Naive thymus-derived CD4-positive, alpha-beta T cell (primary cell): ENCODE data around the gene MRPS35. TPM values are rescaled to one million over a fixed set of nuclear protein-coding genes. Genes with fewer than 3 reads are reported as not detected.

Experiments used
- ATAC-seq: fragments of 150-1000 bp; cut with Tn5 transposase; 2 replicates; pipeline ENCODE4 v1.10.0; 2021; ENCODE audit warnings: mild to moderate bottlenecking, moderate library complexity
- CTCF ChIA-PET: fragments of 350-600 bp; sonication (Branson Sonifier 250); formaldehyde crosslinking; loops from one replicate; lab custom pipeline; 2021; ENCODE audit warnings: antibody characterized with exemption; lab: Charles Lee
- POLR2A ChIA-PET: fragments of 350-600 bp; sonication (Branson Sonifier 250); formaldehyde crosslinking; loops from one replicate; lab custom pipeline; 2021; ENCODE audit warnings: antibody characterized with exemption, inconsistent platforms; lab: Charles Lee
- DNase-seq, 9 donors: peaks; one replicate each; pipeline versions ENCODE4 v3.0.0 to v3.0.0-alpha.2; 2020 to 2022; ENCODE audit warnings: mixed read lengths in 1 of 9
- H3K27ac ChIP-seq: one replicate; pipeline ENCODE4 v1.7.0; 2013; ENCODE audit warnings: mild to moderate bottlenecking, low read depth, low read length, moderate library complexity
- H3K27me3 ChIP-seq, 2 donors: one replicate each; pipeline ENCODE4 v1.7.0; 2013; ENCODE audit warnings: low read length in 2 of 2, mild to moderate bottlenecking in 2 of 2, moderate library complexity in 2 of 2; ENCODE audit not compliant: control insufficient read depth in 2 of 2, insufficient read depth in 2 of 2
- H3K36me3 ChIP-seq, 3 experiments: 1 replicate in 2 of 3; 2 replicates in 1 of 3; pipeline ENCODE4 v1.7.0; 2013; ENCODE audit warnings: low read length in 3 of 3, mild to moderate bottlenecking in 3 of 3, moderate library complexity in 1 of 3; ENCODE audit not compliant: insufficient read depth in 3 of 3, control insufficient read depth in 2 of 3
- H3K4me1 ChIP-seq, 2 donors: one replicate each; pipeline ENCODE4 v1.7.0; 2013; ENCODE audit warnings: low read length in 2 of 2, mild to moderate bottlenecking in 2 of 2, moderate library complexity in 1 of 2; ENCODE audit not compliant: control insufficient read depth in 2 of 2, insufficient read depth in 2 of 2
- H3K4me3 ChIP-seq: 2 replicates; pipeline ENCODE4 v1.7.0; 2013; ENCODE audit warnings: mild to moderate bottlenecking, low read length
- H3K9me3 ChIP-seq, 3 experiments: 1 replicate in 2 of 3; 2 replicates in 1 of 3; pipeline ENCODE4 v1.7.0; 2013; ENCODE audit warnings: low read length in 3 of 3; ENCODE audit not compliant: control insufficient read depth in 2 of 3
- H3K27ac Mint-ChIP-seq, 9 donors: one replicate each; pipeline ENCODE4 v1.8.0; 2020 to 2022; ENCODE audit warnings: mixed read lengths in 9 of 9, mild to moderate bottlenecking in 8 of 9, moderate library complexity in 5 of 9, inconsistent platforms in 2 of 9
- H3K27me3 Mint-ChIP-seq, 5 donors: one replicate each; pipeline ENCODE4 v1.8.0; 2021 to 2022; ENCODE audit warnings: mixed read lengths in 5 of 5, mild to moderate bottlenecking in 1 of 5
- H3K36me3 Mint-ChIP-seq, 5 donors: one replicate each; pipeline ENCODE4 v1.8.0; 2020 to 2022; ENCODE audit warnings: mixed read lengths in 5 of 5, mild to moderate bottlenecking in 3 of 5, inconsistent platforms in 1 of 5
- H3K4me1 Mint-ChIP-seq, 7 donors: one replicate each; pipeline ENCODE4 v1.8.0; 2020 to 2022; ENCODE audit warnings: mixed read lengths in 7 of 7, mild to moderate bottlenecking in 3 of 7, inconsistent platforms in 1 of 7
- H3K4me3 Mint-ChIP-seq, 10 donors: one replicate each; pipeline ENCODE4 v1.8.0; 2020 to 2022; ENCODE audit warnings: mild to moderate bottlenecking in 10 of 10, mixed read lengths in 10 of 10, moderate library complexity in 6 of 10, inconsistent platforms in 2 of 10
- H3K9me3 Mint-ChIP-seq, 11 donors: one replicate each; pipeline ENCODE4 v1.8.0; 2020 to 2022; ENCODE audit warnings: mixed read lengths in 11 of 11, mild to moderate bottlenecking in 4 of 11, inconsistent platforms in 1 of 11, moderate library complexity in 1 of 11
- intact Hi-C, 2 donors: fragments of 100-400 bp; cut with micrococcal nuclease; formaldehyde crosslinking; loops; one replicate each; pipeline ENCODE4 v1.15.1; 2023
- polyA plus RNA-seq, 2 donors: library from polyadenylated mRNA; unstranded; fragments of 300-500 nt; fragmentation: Illumina TruSeq; gene quantifications; one replicate each; pipeline ENCODE4 v1.2.3, GENCODE V29; 2021
- total RNA-seq, 6 experiments: library from RNA in 5 of 6; stranded (reverse) in 5 of 6; gene quantifications; 1 replicate in 5 of 6; 2 replicates in 1 of 6; pipeline ENCODE4 v1.2.3 and lab custom pipeline; 2021 to 2026

MRPS35 gene
- total and polyA plus RNA-seq, 7 experiments from 2014 or later, result 19.9 to 64.8 (median 23.8) TPM

GRCh38 chr12:27673101-27673718 lies 37.4 kb upstream of the MRPS35 start:
- no peaks in the 10 kb centered on the region for H3K4me1 ChIP-seq
- DNase-seq, result no peak
- no peak overlapping the region for H3K4me3 ChIP-seq
- no peaks in the 10 kb centered on the region for H3K27me3 ChIP-seq
- Mint-ChIP-seq H3K4me1 (no peaks in the 10 kb centered on the region), H3K4me3 (no peak overlapping the region), H3K27me3 (no peaks in the 10 kb centered on the region), H3K36me3 (peaks cover 0 to 29% (median 16%) of the 10 kb centered on the region in 5 donors), H3K9me3 (no peaks in the 10 kb centered on the region), H3K27ac (no peak overlapping the region)
- H3K9me3 ChIP-seq, result no peaks in the 10 kb centered on the region
- ATAC-seq, result no peak
- no peak overlapping the region for H3K27ac ChIP-seq
- POLR2A ChIA-PET, result no interaction called here
- CTCF ChIA-PET, result interaction anchor here (0.6 kb wide), 2 partner anchors 41 to 247 kb away, joined by 3 read pairs; no protein-coding TSS in a partner anchor
- H3K36me3 ChIP-seq, result peaks cover 0 to 7% (median 0%) of the 10 kb centered on the region in 3 experiments
- intact Hi-C loops, result no loop called here

- ATAC-seq (no peak), DNase-seq (no peak)
- ChIA-PET CTCF (no interaction called here), POLR2A (no interaction called here)
- no peaks in the 10 kb centered on the region for H3K27me3 ChIP-seq
- Mint-ChIP-seq H3K27me3 (no peaks in the 10 kb centered on the region), H3K9me3 (peaks cover 0 to under 1% (median 0%) of the 10 kb centered on the region in 11 donors), H3K4me1 (no peaks in the 10 kb centered on the region), H3K36me3 (peaks cover under 1 to 29% (median 14%) of the 10 kb centered on the region in 5 donors), H3K4me3 (no peak overlapping the region), H3K27ac (no peak overlapping the region)
- intact Hi-C loops, result no loop called here
- H3K36me3 ChIP-seq, result peaks cover 0 to 7% (median 0%) of the 10 kb centered on the region in 3 experiments
- no peak overlapping the region for H3K27ac ChIP-seq
- H3K4me3 ChIP-seq, result no peak overlapping the region
- H3K4me1 ChIP-seq, result no peaks in the 10 kb centered on the region
- H3K9me3 ChIP-seq, result no peaks in the 10 kb centered on the region
Measured at GRCh38 chr12:27674989-27675388, 35.6 kb upstream of the MRPS35 start.

- no peaks in the 10 kb centered on the region for H3K27me3 Mint-ChIP-seq
- Histone ChIP-seq H3K4me1 (no peaks in the 10 kb centered on the region), H3K9me3 (no peaks in the 10 kb centered on the region), H3K27me3 (no peaks in the 10 kb centered on the region), H3K36me3 (peaks cover 0 to 11% (median 0%) of the 10 kb centered on the region in 3 experiments), H3K4me3 (no peak overlapping the region), H3K27ac (no peak overlapping the region)
- ATAC-seq, result no peak
- intact Hi-C loops, result no loop called here
- peaks cover 4 to 41% (median 17%) of the 10 kb centered on the region in 5 donors for H3K36me3 Mint-ChIP-seq
- H3K9me3 Mint-ChIP-seq, result peaks cover 0 to 2% (median 0%) of the 10 kb centered on the region in 11 donors
- POLR2A ChIA-PET, result no interaction called here
- CTCF ChIA-PET, result interaction anchor here (0.8 kb wide), 1 partner anchor 17 kb away, joined by 3 read pairs; no protein-coding TSS in a partner anchor
- H3K4me3 Mint-ChIP-seq, result no peak overlapping the region
- H3K27ac Mint-ChIP-seq, result no peak overlapping the region
- H3K4me1 Mint-ChIP-seq, result no peaks in the 10 kb centered on the region
- no peak for DNase-seq
Measured at GRCh38 chr12:27680619-27681018, 30.0 kb upstream of the MRPS35 start.

DNA sequence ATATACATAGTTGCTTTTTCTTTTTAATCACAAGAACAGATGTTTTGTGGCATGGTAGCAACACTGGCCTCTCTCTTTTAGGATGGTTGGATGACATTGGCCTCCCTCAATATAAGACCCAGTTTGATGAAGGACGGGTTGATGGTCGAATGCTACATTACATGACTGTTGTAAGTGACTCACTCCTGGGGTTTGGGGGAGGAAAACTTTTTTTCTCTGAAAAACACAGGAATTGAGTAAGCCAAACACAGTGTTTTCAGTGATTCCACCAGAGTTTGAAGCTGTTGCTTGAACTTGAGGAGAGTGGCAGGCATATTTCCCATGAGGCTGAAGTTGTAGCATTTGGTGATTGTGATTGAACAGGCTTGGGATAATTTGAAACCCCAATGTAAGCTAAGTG lies 28.1 kb upstream of the MRPS35 start:
- Histone ChIP-seq H3K27ac (no peak overlapping the region), H3K9me3 (no peaks in the 10 kb centered on the region), H3K4me3 (no peak overlapping the region), H3K36me3 (peaks cover 0 to 3% (median 0%) of the 10 kb centered on the region in 3 experiments), H3K4me1 (no peaks in the 10 kb centered on the region), H3K27me3 (no peaks in the 10 kb centered on the region)
- ChIA-PET POLR2A (no interaction called here), CTCF (no interaction called here)
- Mint-ChIP-seq H3K9me3 (peaks cover 0 to 2% (median 0%) of the 10 kb centered on the region in 11 donors), H3K4me1 (no peaks in the 10 kb centered on the region), H3K27me3 (no peaks in the 10 kb centered on the region), H3K36me3 (peaks cover 4 to 36% (median 15%) of the 10 kb centered on the region in 5 donors), H3K27ac (no peak overlapping the region), H3K4me3 (no peak overlapping the region)
- no peak for ATAC-seq
- intact Hi-C loops, result no loop called here
- no peak for DNase-seq

DNA sequence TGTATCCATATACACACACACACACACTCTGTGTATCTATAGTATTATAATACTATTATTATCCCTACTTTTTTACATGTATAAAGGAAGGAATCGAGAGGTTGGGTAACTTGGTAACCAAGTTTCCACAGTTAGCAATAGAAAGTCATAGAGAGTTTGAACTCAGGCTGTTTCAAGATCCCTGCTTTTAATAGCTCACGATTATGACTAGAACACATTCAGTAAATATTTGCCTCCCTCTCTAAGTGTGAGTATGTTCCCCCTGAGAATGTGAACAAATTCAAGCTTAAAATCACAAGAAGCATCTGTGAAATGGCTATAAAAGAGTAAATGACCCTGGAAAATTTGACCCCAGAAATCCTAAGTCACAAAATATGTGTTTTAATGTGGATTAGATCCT lies 25.4 kb upstream of the MRPS35 start:
- Histone ChIP-seq H3K4me3 (no peak overlapping the region), H3K36me3 (peaks cover 0 to 3% (median 0%) of the 10 kb centered on the region in 3 experiments), H3K27me3 (no peaks in the 10 kb centered on the region), H3K4me1 (no peaks in the 10 kb centered on the region), H3K27ac (no peak overlapping the region), H3K9me3 (no peaks in the 10 kb centered on the region)
- intact Hi-C loops, result no loop called here
- ATAC-seq, result no peak
- CTCF ChIA-PET, result no interaction called here
- H3K4me3 Mint-ChIP-seq, result no peak overlapping the region
- H3K9me3 Mint-ChIP-seq, result no peaks in the 10 kb centered on the region
- POLR2A ChIA-PET, result no interaction called here
- H3K4me1 Mint-ChIP-seq, result no peaks in the 10 kb centered on the region
- no peak for DNase-seq
- H3K27ac Mint-ChIP-seq, result no peak overlapping the region
- H3K36me3 Mint-ChIP-seq, result peaks cover 0 to 36% (median 10%) of the 10 kb centered on the region in 5 donors
- H3K27me3 Mint-ChIP-seq, result no peaks in the 10 kb centered on the region

DNA sequence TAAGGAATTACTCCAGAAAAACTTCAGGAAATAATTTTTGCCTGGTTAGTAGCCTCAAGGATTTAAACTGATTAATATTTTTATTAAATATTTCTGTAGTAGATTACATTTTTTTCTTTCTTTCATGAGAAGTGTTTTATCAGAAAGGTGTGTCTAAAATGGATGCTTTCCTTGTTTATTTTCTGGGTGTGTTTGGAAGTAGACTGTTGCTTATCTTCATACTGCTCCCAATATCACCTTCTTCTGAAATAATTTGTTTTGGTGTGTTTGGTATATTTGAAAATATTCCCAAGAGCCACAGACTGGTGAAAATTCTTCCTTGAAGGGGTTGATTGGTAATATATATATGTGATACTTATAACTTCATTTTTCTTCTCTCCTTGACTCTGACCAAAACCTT lies 24.5 kb upstream of the MRPS35 start:
- H3K27me3 ChIP-seq, result no peaks in the 10 kb centered on the region
- DNase-seq (no peak), ATAC-seq (no peak)
- Mint-ChIP-seq H3K27me3 (no peaks in the 10 kb centered on the region), H3K4me3 (no peak overlapping the region), H3K27ac (no peak overlapping the region), H3K4me1 (no peaks in the 10 kb centered on the region), H3K36me3 (peaks cover 0 to 31% (median 10%) of the 10 kb centered on the region in 5 donors), H3K9me3 (no peaks in the 10 kb centered on the region)
- ChIA-PET CTCF (no interaction called here), POLR2A (no interaction called here)
- no peak overlapping the region for H3K4me3 ChIP-seq
- H3K9me3 ChIP-seq, result no peaks in the 10 kb centered on the region
- no peaks in the 10 kb centered on the region for H3K4me1 ChIP-seq
- no peak overlapping the region for H3K27ac ChIP-seq
- intact Hi-C loops, result no loop called here
- H3K36me3 ChIP-seq, result peaks cover 0 to 3% (median 0%) of the 10 kb centered on the region in 3 experiments

GRCh38 chr12:27688671-27689070 lies 22.0 kb upstream of the MRPS35 start:
- H3K27ac Mint-ChIP-seq, result no peak overlapping the region
- no peak for ATAC-seq
- no peak overlapping the region for H3K4me3 Mint-ChIP-seq
- DNase-seq, result no peak
- H3K27me3 ChIP-seq, result no peaks in the 10 kb centered on the region
- no peaks in the 10 kb centered on the region for H3K9me3 Mint-ChIP-seq
- H3K27me3 Mint-ChIP-seq, result no peaks in the 10 kb centered on the region
- ChIA-PET POLR2A (no interaction called here), CTCF (interaction anchor here (0.8 kb wide), 1 partner anchor 15 kb away, joined by 4 read pairs; no protein-coding TSS in a partner anchor)
- peaks cover 0 to 40% (median 10%) of the 10 kb centered on the region in 5 donors for H3K36me3 Mint-ChIP-seq
- H3K4me3 ChIP-seq, result no peak overlapping the region
- no peaks in the 10 kb centered on the region for H3K4me1 Mint-ChIP-seq
- no peaks in the 10 kb centered on the region for H3K36me3 ChIP-seq
- H3K27ac ChIP-seq, result no peak overlapping the region
- no peaks in the 10 kb centered on the region for H3K4me1 ChIP-seq
- no peaks in the 10 kb centered on the region for H3K9me3 ChIP-seq
- intact Hi-C loops, result no loop called here
